ENCODE results near the gene MAPK8IP3.

Gene MAPK8IP3

GRCh38 chr16:1743376-1744337 is 37.7 kb downstream of the MAPK8IP3 start:
- no peak for DNase-seq

GRCh38 chr16:1744338-1744840 is 38.4 kb downstream of the MAPK8IP3 start:
- DNase-seq = no peak

- DNase-seq = no peak
These were observed 39.3 kb downstream of the MAPK8IP3 start for GRCh38 chr16:1745181-1745899.

- DNase-seq = no peak
These were observed 40.1 kb downstream of the MAPK8IP3 start for GRCh38 chr16:1745900-1746692.

GRCh38 chr16:1746693-1747195 is 40.7 kb downstream of the MAPK8IP3 start:
- DNase-seq = no peak

GRCh38 chr16:1747934-1748333 is 41.9 kb downstream of the MAPK8IP3 start:
- DNase-seq = no peak

GRCh38 chr16:1749152-1750117 is 43.4 kb downstream of the MAPK8IP3 start:
- DNase-seq = no peak

- no peak for DNase-seq
These were observed 46.0 kb downstream of the MAPK8IP3 start for GRCh38 chr16:1751946-1752345.

- no peak for DNase-seq
These were observed 46.9 kb downstream of the MAPK8IP3 start for GRCh38 chr16:1752853-1753252.

- no peak for DNase-seq
These were observed 48.2 kb downstream of the MAPK8IP3 start for GRCh38 chr16:1754204-1754603.

- DNase-seq = no peak
These were observed 51.9 kb downstream of the MAPK8IP3 start for GRCh38 chr16:1757714-1758461.

- DNase-seq = no peak
These were observed 52.9 kb downstream of the MAPK8IP3 start for GRCh38 chr16:1758923-1759322.

GRCh38 chr16:1759511-1759910 is 53.5 kb downstream of the MAPK8IP3 start:
- no peak for DNase-seq

GRCh38 chr16:1760911-1761310 is 54.9 kb downstream of the MAPK8IP3 start:
- DNase-seq = no peak

GRCh38 chr16:1761751-1762150 is 55.8 kb downstream of the MAPK8IP3 start:
- no peak for DNase-seq

- no peak for DNase-seq
These were observed 56.3 kb downstream of the MAPK8IP3 start for GRCh38 chr16:1762196-1762878.

- DNase-seq = no peak
These were observed 57.0 kb downstream of the MAPK8IP3 start for GRCh38 chr16:1762879-1763520.

- no peak for DNase-seq
These were observed 57.8 kb downstream of the MAPK8IP3 start for GRCh38 chr16:1763521-1764511.

Data from stimulated activated CD4-positive, alpha-beta T cell treated with anti-CD3 and anti-CD28 coated beads, Interleukin-4, amount 100 ng/mL, for 24 hours (primary cell).